ENCODE data around the gene PGLYRP4. TPM values are rescaled to one million over a fixed set of nuclear protein-coding genes. Genes with fewer than 3 reads are reported as not detected.

PGLYRP4 gene
- total and polyA plus RNA-seq, 2 of the 4 experiments (the other 2 are of a cell fraction), result not detected

DNA sequence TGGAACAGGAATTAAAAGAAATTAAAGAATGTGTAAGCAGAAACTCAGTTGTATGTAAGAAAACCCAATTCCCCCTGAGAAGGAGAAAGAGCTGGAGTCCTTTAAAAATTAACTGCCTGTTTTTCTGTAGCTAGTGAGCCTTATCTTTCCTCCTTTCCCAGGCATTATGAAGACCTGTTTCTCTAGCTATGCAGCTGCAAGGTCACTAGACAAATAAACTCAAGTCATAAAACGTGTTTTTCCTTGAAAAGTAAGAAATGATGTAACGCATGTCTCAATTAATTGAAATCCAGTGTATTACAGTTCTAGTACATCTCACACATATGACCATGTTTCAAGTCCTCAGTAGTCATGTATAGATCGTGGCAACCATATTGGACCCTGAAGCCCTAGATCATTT lies 21.5 kb upstream of the PGLYRP4 start:
- Histone ChIP-seq H3K27ac (ENCODE audit: insufficient read depth, low read length) (no peak overlapping the region), H3K9ac (ENCODE audit: low read depth, low read length) (no peak overlapping the region), H2BK20ac (ENCODE audit: low read depth, low read length) (no peak overlapping the region), H4K5ac (ENCODE audit: low read depth, low read length) (no peak overlapping the region), H2AK5ac (ENCODE audit: low read depth, low read length) (no peak overlapping the region), H3K4me1 (ENCODE audit: control insufficient read depth, insufficient read depth, low read length) (no peaks in the 10 kb centered on the region), H3K9me3 (ENCODE audit: control insufficient read depth, insufficient read depth, low read length) (no peaks in the 10 kb centered on the region), H2BK5ac (ENCODE audit: low read depth, low read length, poor library complexity, severe bottlenecking) (no peak overlapping the region), H4K20me1 (ENCODE audit: insufficient read depth, low read length) (no peaks in the 10 kb centered on the region), H2BK120ac (ENCODE audit: low read depth, low read length) (no peak overlapping the region), H3K27me3 (ENCODE audit: control insufficient read depth, insufficient read depth, low read length) (0 out of 2 replicates have a peak, but pooled peaks cover 2% of the 10 kb centered on the region), H3K14ac (replicated peaks; ENCODE audit: low read depth, low read length) (no peak overlapping the region), H3K9me1 (ENCODE audit: insufficient read depth, low read length) (no peaks in the 10 kb centered on the region), H3K36me3 (ENCODE audit: control insufficient read depth, insufficient read depth, low read length) (no peaks in the 10 kb centered on the region), H2AFZ (replicated peaks; ENCODE audit: low read length, poor library complexity) (no peak overlapping the region), H3K4ac (ENCODE audit: low read depth, low read length) (no peak overlapping the region), H3K23ac (ENCODE audit: low read depth, low read length) (no peak overlapping the region), H2BK15ac (ENCODE audit: low read depth, low read length) (no peak overlapping the region), H4K8ac (ENCODE audit: low read depth in 2 of 2, low read length in 2 of 2) (no peak overlapping the region), H3K18ac (ENCODE audit: low read depth, low read length) (no peak overlapping the region), H3K79me1 (ENCODE audit: low read depth in 1 of 2, low read length in 2 of 2) (no peaks in the 10 kb centered on the region), H4K91ac (ENCODE audit: insufficient read depth, low read depth, low read length) (no peak overlapping the region), H2AK9ac (replicated peaks; ENCODE audit: low read depth, low read length, poor library complexity) (no peak overlapping the region), H3K4me3 (ENCODE audit: insufficient read depth, low read depth, low read length) (no peak overlapping the region), H3K56ac (ENCODE audit: extremely low read depth, insufficient read depth, low read length) (no peak overlapping the region), H3K4me2 (ENCODE audit: low read depth, low read length) (no peak overlapping the region)
- dilution Hi-C loops (cut with HindIII; ENCODE audit: low sequenced_read_pairs, unreplicated experiment) (no loop called here), in situ Hi-C loops (cut with MboI; ENCODE audit: low sequenced_read_pairs) (no loop called here), intact Hi-C loops (cut with micrococcal nuclease) (no loop called here)
- CTCF ChIA-PET, result interaction anchor here (0.6 kb wide), 1 partner anchor 454 kb away, joined by 3 read pairs; no protein-coding TSS in a partner anchor
- DNase-seq, result no peak
- POLR2A ChIA-PET (ENCODE audit: unreplicated experiment), result no interaction called here
- no CpG with 5 or more reads among the region's 3 CpGs for WGBS, 2 experiments (ENCODE audit: extremely low coverage in 2 of 2, insufficient read length in 1 of 2)
- no TSS peak for BruUV-seq (replicated peaks)
- TF ChIP-seq BHLHE40 (IDR thresholded peaks at IDR 0.05; ENCODE audit: low read depth, low read length) (no peak), POLR2A (IDR thresholded peaks at IDR 0.05; ENCODE audit: low read depth, low read length) (no peak), CHD1 (IDR thresholded peaks at IDR 0.05; ENCODE audit: low read depth, low read length) (no peak)
- TF ChIP-seq, protein P1, sequence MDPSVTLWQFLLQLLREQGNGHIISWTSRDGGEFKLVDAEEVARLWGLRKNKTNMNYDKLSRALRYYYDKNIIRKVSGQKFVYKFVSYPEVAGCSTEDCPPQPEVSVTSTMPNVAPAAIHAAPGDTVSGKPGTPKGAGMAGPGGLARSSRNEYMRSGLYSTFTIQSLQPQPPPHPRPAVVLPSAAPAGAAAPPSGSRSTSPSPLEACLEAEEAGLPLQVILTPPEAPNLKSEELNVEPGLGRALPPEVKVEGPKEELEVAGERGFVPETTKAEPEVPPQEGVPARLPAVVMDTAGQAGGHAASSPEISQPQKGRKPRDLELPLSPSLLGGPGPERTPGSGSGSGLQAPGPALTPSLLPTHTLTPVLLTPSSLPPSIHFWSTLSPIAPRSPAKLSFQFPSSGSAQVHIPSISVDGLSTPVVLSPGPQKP (IDR thresholded peaks at IDR 0.05; ENCODE audit: borderline replicate concordance, low read depth, low read length), result no peak
- no peak for ATAC-seq (ENCODE audit: low read depth)
